Embryonic facial prominence (tissue), 1 donor: ENCODE measurements around the gene TRPM7.
"Not testable (repeated sequence)": the region's sequence is repeated elsewhere in the genome, so short reads cannot be mapped to it uniquely, and the experiment has no call there.

Experiments
- DNase-seq: peaks from one replicate; pipeline ENCODE4 v3.0.0-alpha.2; 2016; ENCODE audit errors: extremely low spot score

The TRPM7 gene

GRCh38 chr15:50670115-50670514 lies 16.5 kb downstream of the TRPM7 start:
- DNase-seq, result no peak

- DNase-seq, result no peak
These were observed 17.0 kb downstream of the TRPM7 start for GRCh38 chr15:50669611-50670010.

- no peak for DNase-seq
These were observed 20.7 kb downstream of the TRPM7 start for GRCh38 chr15:50665938-50666337.

- no peak for DNase-seq
These were observed 31.0 kb downstream of the TRPM7 start for GRCh38 chr15:50655555-50655954.

- DNase-seq, result no peak
These were observed 33.3 kb downstream of the TRPM7 start for GRCh38 chr15:50653156-50653743.

- DNase-seq, result no peak
These were observed 33.9 kb downstream of the TRPM7 start for GRCh38 chr15:50652671-50653070.

GRCh38 chr15:50641318-50641717 lies 45.3 kb downstream of the TRPM7 start:
- DNase-seq, result no peak

- no peak for DNase-seq
These were observed 50.5 kb downstream of the TRPM7 start for GRCh38 chr15:50636146-50636545.

- no peak for DNase-seq
These were observed 52.9 kb downstream of the TRPM7 start for GRCh38 chr15:50633653-50634052.

- DNase-seq, result no peak
These were observed 58.2 kb downstream of the TRPM7 start for GRCh38 chr15:50628421-50628820.

GRCh38 chr15:50627351-50628055 lies 59.1 kb downstream of the TRPM7 start:
- DNase-seq, result no peak

- DNase-seq, result no peak
These were observed 61.9 kb downstream of the TRPM7 start for GRCh38 chr15:50624616-50625168.

- not testable (repeated sequence) for DNase-seq
These were observed 64.1 kb downstream of the TRPM7 start for GRCh38 chr15:50622361-50622943.

- DNase-seq, result not testable (repeated sequence)
These were observed 69.6 kb downstream of the TRPM7 start for GRCh38 chr15:50616960-50617359.

GRCh38 chr15:50616554-50616953 lies 70.0 kb downstream of the TRPM7 start:
- not testable (repeated sequence) for DNase-seq

GRCh38 chr15:50613600-50613999 lies 73.0 kb downstream of the TRPM7 start:
- no peak for DNase-seq

GRCh38 chr15:50607129-50607528 lies 79.5 kb downstream of the TRPM7 start:
- no peak for DNase-seq

- no peak for DNase-seq
These were observed 81.1 kb downstream of the TRPM7 start for GRCh38 chr15:50605462-50605861.

GRCh38 chr15:50602028-50602427 lies 84.6 kb downstream of the TRPM7 start:
- DNase-seq, result not testable (repeated sequence)

GRCh38 chr15:50594311-50594710 lies 92.3 kb downstream of the TRPM7 start:
- DNase-seq, result no peak

GRCh38 chr15:50593761-50594160 lies 92.8 kb downstream of the TRPM7 start:
- DNase-seq, result no peak

- no peak for DNase-seq
These were observed 96.3 kb downstream of the TRPM7 start for GRCh38 chr15:50590288-50590687.

GRCh38 chr15:50577492-50577891 lies 109.1 kb downstream of the TRPM7 start:
- no peak for DNase-seq
